NCI-H748 treated with DMSO at 0.1 percent for 48 hours (cell line): ENCODE data around the gene SFTPA2.
A peak's percentile ranks its signal among the peaks of the same experiment; 100 is the strongest.
"Not testable (repeated sequence)": the region's sequence is repeated elsewhere in the genome, so short reads cannot be mapped to it uniquely, and the experiment has no call there.

ENCODE experiments used
- DNase-seq: peaks from one replicate; lab custom pipeline; 2025; lab: John Stamatoyannopoulos, UW

Gene SFTPA2

GRCh38 chr10:79560160-79560709, at the start of gene SFTPA2:
TSS of gene SFTPA2 (minus strand) at chr10:79560407. CDS start at chr10:79559483, 924 bp downstream.
- DNase-seq, result no peak

- DNase-seq, result no peak
These were observed 48.5 kb upstream of the SFTPA2 start for GRCh38 chr10:79608505-79609375.

GRCh38 chr10:79605308-79605707, 45.1 kb upstream of the SFTPA2 start:
- no peak for DNase-seq

GRCh38 chr10:79604294-79604693, 44.1 kb upstream of the SFTPA2 start:
- DNase-seq, result no peak

- no peak for DNase-seq
These were observed 42.7 kb upstream of the SFTPA2 start for GRCh38 chr10:79602953-79603352.

GRCh38 chr10:79601939-79602338, 41.7 kb upstream of the SFTPA2 start:
- no peak for DNase-seq

GRCh38 chr10:79599644-79600043, 39.4 kb upstream of the SFTPA2 start:
- DNase-seq, result not testable (repeated sequence)

- no peak for DNase-seq
These were observed 35.3 kb upstream of the SFTPA2 start for GRCh38 chr10:79595510-79595909.

- not testable (repeated sequence) for DNase-seq
These were observed 34.4 kb upstream of the SFTPA2 start for GRCh38 chr10:79594565-79594964.

GRCh38 chr10:79593377-79593776, 33.2 kb upstream of the SFTPA2 start:
- no peak for DNase-seq

GRCh38 chr10:79588800-79589199, 28.6 kb upstream of the SFTPA2 start:
- no peak for DNase-seq

- no peak for DNase-seq
These were observed 26.7 kb upstream of the SFTPA2 start for GRCh38 chr10:79586933-79587332.

GRCh38 chr10:79585870-79586527, 25.8 kb upstream of the SFTPA2 start:
- DNase-seq, result no peak

- no peak for DNase-seq
These were observed 23.3 kb upstream of the SFTPA2 start for GRCh38 chr10:79583488-79584024.

- not testable (repeated sequence) for DNase-seq
These were observed 22.7 kb upstream of the SFTPA2 start for GRCh38 chr10:79582954-79583353.

- no peak for DNase-seq
These were observed 21.9 kb upstream of the SFTPA2 start for GRCh38 chr10:79582096-79582495.

- no peak for DNase-seq
These were observed 20.8 kb upstream of the SFTPA2 start for GRCh38 chr10:79581044-79581443.

- DNase-seq, result no peak
These were observed 19.2 kb upstream of the SFTPA2 start for GRCh38 chr10:79579361-79579760.

- DNase-seq, result not testable (repeated sequence)
These were observed 10.4 kb upstream of the SFTPA2 start for GRCh38 chr10:79570624-79571023.

GRCh38 chr10:79563426-79563825, 3.2 kb upstream of the SFTPA2 start:
- DNase-seq, result no peak

- peak; percentile 24 for DNase-seq
These were observed 2.0 kb upstream of the SFTPA2 start for GRCh38 chr10:79562135-79562756.

GRCh38 chr10:79561257-79561656, 1.1 kb upstream of the SFTPA2 start:
- no peak for DNase-seq
